Lower lobe of right lung (tissue), 2 donors: Measurements from ENCODE around the gene NCOA4. TPM values are rescaled to one million over a fixed set of nuclear protein-coding genes. Genes with fewer than 3 reads are reported as not detected.
A peak's percentile ranks its signal among the peaks of the same experiment; 100 is the strongest.
"Not testable (repeated sequence)": the region's sequence is repeated elsewhere in the genome, so short reads cannot be mapped to it uniquely, and the experiment has no call there.

ENCODE experiments used
- ATAC-seq, 2 donors: fragments of 200-7000 bp; cut with Tn5 transposase; one replicate each; pipeline ENCODE4 v1.9.1; 2020 to 2022; ENCODE audit warnings: mild to moderate bottlenecking in 2 of 2, moderate library complexity in 2 of 2
- DNase-seq: peaks from one replicate; pipeline ENCODE4 v3.0.0-alpha.2; 2020
- H3K27ac ChIP-seq: fragments of 200-600 bp; one replicate; pipeline ENCODE4 v1.8.0; 2022
- H3K27me3 ChIP-seq: fragments of 200-600 bp; one replicate; pipeline ENCODE4 v1.8.0; 2022; ENCODE audit warnings: low read depth
- H3K36me3 ChIP-seq: fragments of 200-600 bp; one replicate; pipeline ENCODE4 v1.8.0; 2022; ENCODE audit warnings: mild to moderate bottlenecking
- H3K4me1 ChIP-seq: fragments of 200-600 bp; one replicate; pipeline ENCODE4 v1.8.0; 2022
- H3K4me3 ChIP-seq: fragments of 200-600 bp; one replicate; pipeline ENCODE4 v1.8.0; 2022; ENCODE audit warnings: mild to moderate bottlenecking
- H3K9me3 ChIP-seq: fragments of 200-600 bp; one replicate; pipeline ENCODE4 v1.8.0; 2022
- CTCF ChIP-seq: fragments of 200-600 bp; IDR thresholded peaks from one replicate; pipeline ENCODE4 v1.8.0; 2022; ENCODE audit warnings: antibody characterized with exemption, mild to moderate bottlenecking
- intact Hi-C: fragments of 100-400 bp; cut with DNase I; formaldehyde crosslinking; loops from one replicate; pipeline ENCODE4 v1.11.0; 2022
- total RNA-seq: library from RNA; stranded (reverse); fragmentation: NEBNext Ultra II Directional; extraction: Animal tissue kit (Norgen Biotek cat#: 25700); gene quantifications from one replicate; pipeline ENCODE4 v1.2.1, GENCODE V29; 2021
- donor health status: DM: no; HTN: yes; CAD: no; lungs with severe emphysema.

Gene NCOA4
- total RNA-seq, 1 donor from 2014 or later = 194 TPM

GRCh38 chr10:46000538-46000937, 29.9 kb downstream of the NCOA4 start:
- Histone ChIP-seq H3K27me3 (no peaks in the 10 kb centered on the region), H3K4me1 (no peaks in the 10 kb centered on the region), H3K27ac (no peak overlapping the region), H3K9me3 (no peaks in the 10 kb centered on the region), H3K36me3 (peaks cover 84% of the 10 kb centered on the region), H3K4me3 (no peak overlapping the region)
- no peak for DNase-seq
- no peak for TF ChIP-seq CTCF
- intact Hi-C loops = no loop called here
- ATAC-seq = no peak

- H3K4me3 ChIP-seq, ATAC-seq, H3K27ac ChIP-seq, H3K9me3 ChIP-seq, H3K27me3 ChIP-seq, H3K4me1 ChIP-seq, intact Hi-C loops, DNase-seq: not testable (repeated sequence)
- peaks cover 78% of the 10 kb centered on the region for H3K36me3 ChIP-seq
Measured at GRCh38 chr10:45999955-46000354, 30.5 kb downstream of the NCOA4 start.

GRCh38 chr10:45997994-45998763, 32.2 kb downstream of the NCOA4 start:
- DNase-seq (no peak), ATAC-seq (peak; percentile 70 to 88)
- peaks cover 69% of the 10 kb centered on the region for H3K36me3 ChIP-seq
- H3K9me3 ChIP-seq = no peaks in the 10 kb centered on the region
- no peaks in the 10 kb centered on the region for H3K27me3 ChIP-seq
- intact Hi-C loops = no loop called here
- no peak overlapping the region for H3K4me3 ChIP-seq
- H3K4me1 ChIP-seq = no peaks in the 10 kb centered on the region
- no peak overlapping the region for H3K27ac ChIP-seq
- TF ChIP-seq CTCF = no peak

GRCh38 chr10:45997557-45997956, 32.9 kb downstream of the NCOA4 start:
- no peaks in the 10 kb centered on the region for H3K27me3 ChIP-seq
- peaks cover 69% of the 10 kb centered on the region for H3K36me3 ChIP-seq
- intact Hi-C loops = no loop called here
- ATAC-seq (no peak), DNase-seq (no peak)
- no peak overlapping the region for H3K27ac ChIP-seq
- H3K9me3 ChIP-seq = no peaks in the 10 kb centered on the region
- TF ChIP-seq CTCF = no peak
- no peak overlapping the region for H3K4me3 ChIP-seq
- H3K4me1 ChIP-seq = no peaks in the 10 kb centered on the region

GRCh38 chr10:45985590-45985989, 44.8 kb downstream of the NCOA4 start:
- H3K4me3 ChIP-seq, ATAC-seq, H3K27ac ChIP-seq, H3K9me3 ChIP-seq, DNase-seq, H3K4me1 ChIP-seq, intact Hi-C loops, H3K27me3 ChIP-seq: not testable (repeated sequence)
- peaks cover 67% of the 10 kb centered on the region for H3K36me3 ChIP-seq

- H3K4me3 ChIP-seq, intact Hi-C loops, ATAC-seq, H3K27ac ChIP-seq, H3K4me1 ChIP-seq, DNase-seq, H3K27me3 ChIP-seq, H3K9me3 ChIP-seq: not testable (repeated sequence)
- peaks cover 62% of the 10 kb centered on the region for H3K36me3 ChIP-seq
Measured at GRCh38 chr10:45984473-45984872, 46.0 kb downstream of the NCOA4 start.

- intact Hi-C loops, H3K4me3 ChIP-seq: not testable (repeated sequence)
- H3K36me3 ChIP-seq = peaks cover 60% of the 10 kb centered on the region
Measured at GRCh38 chr10:45983538-45984186, 46.8 kb downstream of the NCOA4 start.

GRCh38 chr10:45981367-45981766, 49.1 kb downstream of the NCOA4 start:
- ATAC-seq, H3K4me3 ChIP-seq, intact Hi-C loops, H3K27ac ChIP-seq, H3K9me3 ChIP-seq, H3K4me1 ChIP-seq, DNase-seq, H3K27me3 ChIP-seq: not testable (repeated sequence)
- peaks cover 54% of the 10 kb centered on the region for H3K36me3 ChIP-seq

More at GRCh38 chr10:45983538-45984186, 46.8 kb downstream of the NCOA4 start:
- not testable (repeated sequence) for DNase-seq, H3K27ac ChIP-seq, H3K4me1 ChIP-seq, H3K9me3 ChIP-seq, H3K27me3 ChIP-seq
- peak; percentile 78 to 82 for ATAC-seq
- peak; percentile 32 for TF ChIP-seq CTCF

- DNase-seq, H3K27ac ChIP-seq, intact Hi-C loops, H3K4me1 ChIP-seq, ATAC-seq, H3K27me3 ChIP-seq, H3K9me3 ChIP-seq, H3K4me3 ChIP-seq: not testable (repeated sequence)
- peaks cover 31% of the 10 kb centered on the region for H3K36me3 ChIP-seq
Measured at GRCh38 chr10:45978554-45978953, 51.9 kb downstream of the NCOA4 start.

GRCh38 chr10:45974041-45974440, 56.4 kb downstream of the NCOA4 start:
- DNase-seq, ATAC-seq, H3K9me3 ChIP-seq, H3K4me3 ChIP-seq, H3K27ac ChIP-seq, intact Hi-C loops, H3K27me3 ChIP-seq: not testable (repeated sequence)
- peaks cover 16% of the 10 kb centered on the region for H3K36me3 ChIP-seq
- peaks cover 23% of the 10 kb centered on the region for H3K4me1 ChIP-seq
